Natural killer cell treated with Interleukin-12 subunit alpha and Interleukin-12 subunit beta and Interleukin-15 and Interleukin-18, amount 100 ng/mL, for 72 hours (primary cell): Measurements from ENCODE around the gene PTPRD. TPM values are rescaled to one million over a fixed set of nuclear protein-coding genes. Genes with fewer than 3 reads are reported as not detected.

Experiments used
- ATAC-seq, 2 donors: fragments of 150-1000 bp; cut with Tn5 transposase in 1 of 2; sonication (Bioruptor Pico), chemical (Tn5 transposase) in 1 of 2; 2 replicates each; pipeline ENCODE4 v1.10.0; 2021
- DNase-seq: peaks from one replicate; pipeline ENCODE4 v3.0.0; 2022; ENCODE audit warnings: low spot score
- H3K27ac Mint-ChIP-seq, 2 donors: 1 replicate in 1 of 2; 2 replicates in 1 of 2; pipeline ENCODE4 v1.8.0; 2022; ENCODE audit warnings: mixed read lengths in 2 of 2, mild to moderate bottlenecking in 1 of 2, moderate library complexity in 1 of 2
- H3K27me3 Mint-ChIP-seq, 2 donors: 1 replicate in 1 of 2; 2 replicates in 1 of 2; pipeline ENCODE4 v1.8.0; 2022; ENCODE audit warnings: mixed read lengths in 2 of 2
- H3K36me3 Mint-ChIP-seq: one replicate; pipeline ENCODE4 v1.8.0; 2022; ENCODE audit warnings: mixed read lengths
- H3K4me1 Mint-ChIP-seq, 2 donors: 1 replicate in 1 of 2; 2 replicates in 1 of 2; pipeline ENCODE4 v1.8.0; 2022; ENCODE audit warnings: low read depth in 2 of 2, mixed read lengths in 2 of 2, mild to moderate bottlenecking in 1 of 2
- H3K4me3 Mint-ChIP-seq: one replicate; pipeline ENCODE4 v1.8.0; 2022; ENCODE audit warnings: mixed read lengths
- H3K9me3 Mint-ChIP-seq: 2 replicates; pipeline ENCODE4 v1.8.0; 2022; ENCODE audit warnings: mixed read lengths
- total RNA-seq, 2 donors: library from RNA; stranded (reverse); gene quantifications; one replicate each; pipeline ENCODE4 v1.2.3, GENCODE V29; 2022

Gene PTPRD
- total RNA-seq, 2 donors from 2014 or later = 0.53 to 3.7 TPM

DNA sequence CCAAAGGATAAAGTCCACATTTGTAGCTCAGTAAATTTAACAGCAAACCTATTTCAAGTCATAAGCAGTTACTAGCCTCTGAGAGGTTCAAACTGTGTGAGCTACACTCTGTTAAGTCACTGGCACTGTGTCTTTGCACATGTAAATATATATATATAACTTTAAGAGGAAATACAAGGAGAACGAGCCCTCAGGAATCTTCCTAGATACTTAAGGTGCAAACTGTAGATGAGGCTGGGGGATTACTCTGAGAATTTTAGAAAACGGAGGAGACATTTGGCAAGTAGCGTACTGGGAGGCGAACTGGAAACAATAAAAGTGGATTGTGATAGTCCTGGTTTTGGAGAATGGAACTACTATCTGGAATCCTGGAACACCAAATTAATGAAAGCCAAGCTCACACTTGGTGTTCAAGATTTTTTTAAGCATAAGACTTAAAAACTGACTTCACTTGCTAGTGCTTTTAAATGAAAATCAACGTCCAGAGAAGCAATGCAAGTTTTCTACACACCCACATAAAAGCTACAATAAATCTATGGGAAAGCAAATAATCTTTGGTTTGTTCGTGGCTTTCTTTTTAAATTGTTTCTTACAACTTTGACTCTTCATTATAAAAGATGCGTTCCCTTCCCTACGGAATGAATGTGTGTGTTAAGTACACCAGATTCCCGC is 1756.3 kb downstream of the PTPRD start:
- Mint-ChIP-seq H3K27me3 (peaks cover 28 to 31% of the 10 kb centered on the region in 2 donors), H3K36me3 (peaks cover 5% of the 10 kb centered on the region), H3K4me1 (no peaks in the 10 kb centered on the region), H3K9me3 (peaks cover 3% of the 10 kb centered on the region), H3K27ac (no peak overlapping the region), H3K4me3 (no peak overlapping the region)
- ATAC-seq (no peak), DNase-seq (no peak)

DNA sequence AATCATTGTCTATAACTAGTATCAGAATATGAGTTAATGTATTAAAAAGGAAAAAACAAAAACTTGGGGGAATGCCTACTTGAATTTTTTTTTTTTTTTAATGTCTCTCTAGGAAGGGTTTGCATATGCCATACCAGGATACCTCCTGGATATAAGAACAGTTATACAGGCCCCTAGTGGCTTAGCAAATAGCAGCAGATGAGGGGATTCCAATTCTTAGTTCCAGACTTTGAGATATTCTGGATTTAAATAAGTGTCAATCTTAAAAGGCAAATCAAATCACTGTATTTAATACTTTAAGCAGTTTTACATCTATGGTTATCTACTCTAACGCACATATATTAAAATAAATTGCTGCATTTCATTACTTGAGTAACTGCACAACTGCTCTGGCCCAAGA is 1757.8 kb downstream of the PTPRD start:
- no peak overlapping the region for H3K4me3 Mint-ChIP-seq
- peaks cover 27 to 28% of the 10 kb centered on the region in 2 donors for H3K27me3 Mint-ChIP-seq
- DNase-seq = no peak
- ATAC-seq = no peak
- H3K4me1 Mint-ChIP-seq = no peaks in the 10 kb centered on the region
- H3K9me3 Mint-ChIP-seq = no peaks in the 10 kb centered on the region
- peaks cover 5% of the 10 kb centered on the region for H3K36me3 Mint-ChIP-seq
- H3K27ac Mint-ChIP-seq = no peak overlapping the region

DNA sequence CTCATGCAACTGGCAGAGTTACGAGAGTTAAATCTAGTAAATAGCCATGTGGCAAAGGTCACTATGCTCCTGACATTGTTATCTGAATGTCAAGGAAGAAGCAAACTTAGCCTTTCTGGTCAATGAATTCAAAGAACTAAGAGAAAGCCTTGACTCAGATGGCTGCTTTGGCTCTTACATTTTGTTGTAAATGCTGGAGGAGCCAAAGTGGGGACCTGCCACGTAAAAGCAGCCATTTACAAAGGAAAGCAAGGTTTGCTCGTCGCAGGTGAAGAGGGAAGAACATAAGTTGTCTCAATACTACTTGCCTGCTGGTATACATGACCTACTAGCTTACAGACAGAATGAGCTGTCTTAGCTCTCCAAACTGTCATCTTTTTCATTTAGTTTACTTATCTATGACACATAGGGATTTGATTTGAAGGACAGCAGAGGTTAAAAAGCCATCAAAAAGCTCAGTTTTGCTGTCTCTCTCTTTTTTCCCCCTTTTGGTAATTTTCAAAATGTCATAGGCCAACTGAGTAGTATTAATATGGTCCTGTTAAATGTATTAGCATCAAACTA is 1760.4 kb downstream of the PTPRD start:
- H3K36me3 Mint-ChIP-seq = no peaks in the 10 kb centered on the region
- no peaks in the 10 kb centered on the region for H3K4me1 Mint-ChIP-seq
- no peak overlapping the region for H3K27ac Mint-ChIP-seq
- no peak overlapping the region for H3K4me3 Mint-ChIP-seq
- DNase-seq (no peak), ATAC-seq (no peak)
- H3K9me3 Mint-ChIP-seq = no peaks in the 10 kb centered on the region
- peaks cover 14 to 23% of the 10 kb centered on the region in 2 donors for H3K27me3 Mint-ChIP-seq

GRCh38 chr9:8850914-8851313 is 1761.9 kb downstream of the PTPRD start:
- DNase-seq = no peak
- H3K9me3 Mint-ChIP-seq = no peaks in the 10 kb centered on the region
- H3K4me3 Mint-ChIP-seq = no peak overlapping the region
- no peaks in the 10 kb centered on the region for H3K36me3 Mint-ChIP-seq
- ATAC-seq = no peak
- no peak overlapping the region for H3K27ac Mint-ChIP-seq
- no peaks in the 10 kb centered on the region for H3K4me1 Mint-ChIP-seq
- H3K27me3 Mint-ChIP-seq = peaks cover 8 to 12% of the 10 kb centered on the region in 2 donors

DNA sequence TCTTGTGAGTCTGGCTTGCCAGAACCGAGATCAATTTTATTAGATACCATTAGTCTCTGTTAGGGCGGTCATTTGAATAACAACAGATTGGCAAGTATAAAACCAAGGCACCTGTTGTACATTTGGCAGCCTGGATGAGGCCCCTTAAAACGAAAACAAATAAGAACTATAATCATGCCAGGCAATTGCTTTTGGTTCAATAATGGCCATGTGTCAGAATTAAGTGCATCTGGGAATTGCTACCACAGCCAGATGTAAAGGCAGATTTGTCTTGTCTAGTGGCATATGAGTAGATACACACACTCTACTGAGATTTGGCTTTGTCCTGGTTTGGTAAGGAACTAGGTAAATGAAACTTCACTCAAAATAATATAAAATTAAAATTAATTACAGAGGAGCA is 1767.0 kb downstream of the PTPRD start:
- no peaks in the 10 kb centered on the region for H3K4me1 Mint-ChIP-seq
- H3K27ac Mint-ChIP-seq = no peak overlapping the region
- no peak for DNase-seq
- peaks cover 0 to 7% of the 10 kb centered on the region in 2 donors for H3K27me3 Mint-ChIP-seq
- no peaks in the 10 kb centered on the region for H3K36me3 Mint-ChIP-seq
- no peaks in the 10 kb centered on the region for H3K9me3 Mint-ChIP-seq
- no peak for ATAC-seq
- no peak overlapping the region for H3K4me3 Mint-ChIP-seq

- H3K27ac Mint-ChIP-seq = no peak overlapping the region
- no peak for DNase-seq
- no peak for ATAC-seq
Measured at GRCh38 chr9:8845376-8845775, 1767.4 kb downstream of the PTPRD start.

DNA sequence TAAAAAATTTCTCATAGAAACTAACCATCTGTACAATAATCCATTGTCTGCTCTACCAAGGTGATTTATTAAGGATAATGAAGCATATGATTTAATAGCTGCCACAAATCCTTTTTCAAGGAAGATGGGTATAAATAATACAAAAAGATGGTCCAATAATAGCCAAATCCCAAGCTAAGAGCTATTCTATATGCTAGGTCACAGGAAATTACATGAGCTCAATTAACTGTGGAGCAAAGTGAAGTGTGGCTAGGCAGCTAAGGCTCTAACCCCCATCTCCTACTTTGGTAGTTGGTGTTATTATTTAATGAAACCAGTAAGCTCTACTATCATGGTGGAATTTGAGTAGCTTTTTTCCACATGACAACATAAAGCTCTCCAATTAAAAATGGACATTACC is 1768.3 kb downstream of the PTPRD start:
- H3K4me1 Mint-ChIP-seq = no peaks in the 10 kb centered on the region
- no peak overlapping the region for H3K27ac Mint-ChIP-seq
- DNase-seq (no peak), ATAC-seq (no peak)
- no peaks in the 10 kb centered on the region for H3K36me3 Mint-ChIP-seq
- H3K27me3 Mint-ChIP-seq = peaks cover 0 to 2% of the 10 kb centered on the region in 2 donors
- H3K4me3 Mint-ChIP-seq = no peak overlapping the region
- H3K9me3 Mint-ChIP-seq = no peaks in the 10 kb centered on the region

More at GRCh38 chr9:8845376-8845775, 1767.4 kb downstream of the PTPRD start:
- H3K4me3 Mint-ChIP-seq = no peak overlapping the region
- peaks cover 0 to 7% of the 10 kb centered on the region in 2 donors for H3K27me3 Mint-ChIP-seq
- no peaks in the 10 kb centered on the region for H3K4me1 Mint-ChIP-seq
- no peaks in the 10 kb centered on the region for H3K36me3 Mint-ChIP-seq
- no peaks in the 10 kb centered on the region for H3K9me3 Mint-ChIP-seq

- no peaks in the 10 kb centered on the region for H3K4me1 Mint-ChIP-seq
- no peaks in the 10 kb centered on the region for H3K36me3 Mint-ChIP-seq
- ATAC-seq (no peak), DNase-seq (no peak)
- no peaks in the 10 kb centered on the region for H3K9me3 Mint-ChIP-seq
- no peaks in the 10 kb centered on the region for H3K27me3 Mint-ChIP-seq
- H3K27ac Mint-ChIP-seq = no peak overlapping the region
- no peak overlapping the region for H3K4me3 Mint-ChIP-seq
Measured at GRCh38 chr9:8842402-8843193, 1770.2 kb downstream of the PTPRD start.

DNA sequence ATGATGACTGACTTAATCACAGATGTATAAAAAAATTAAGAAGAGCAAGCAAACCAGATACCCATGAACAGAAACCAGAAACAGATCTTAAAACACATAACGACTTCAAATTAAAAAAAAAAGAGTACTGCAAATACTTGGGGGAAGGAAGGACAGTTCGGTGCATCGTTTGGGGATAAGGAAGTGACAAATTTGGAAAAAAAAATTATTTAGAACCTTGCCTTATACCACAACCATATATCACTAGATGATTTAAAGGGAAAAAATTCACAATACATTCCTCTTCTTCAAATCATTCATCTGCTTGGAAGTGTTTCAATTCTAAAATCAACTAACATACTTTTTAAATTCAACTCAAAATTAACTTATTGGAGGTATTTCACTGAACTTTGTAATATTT is 1774.7 kb downstream of the PTPRD start:
- Mint-ChIP-seq H3K36me3 (no peaks in the 10 kb centered on the region), H3K27me3 (no peaks in the 10 kb centered on the region), H3K4me3 (no peak overlapping the region), H3K9me3 (peaks cover 3% of the 10 kb centered on the region), H3K4me1 (no peaks in the 10 kb centered on the region), H3K27ac (no peak overlapping the region)
- DNase-seq (no peak), ATAC-seq (no peak)

DNA sequence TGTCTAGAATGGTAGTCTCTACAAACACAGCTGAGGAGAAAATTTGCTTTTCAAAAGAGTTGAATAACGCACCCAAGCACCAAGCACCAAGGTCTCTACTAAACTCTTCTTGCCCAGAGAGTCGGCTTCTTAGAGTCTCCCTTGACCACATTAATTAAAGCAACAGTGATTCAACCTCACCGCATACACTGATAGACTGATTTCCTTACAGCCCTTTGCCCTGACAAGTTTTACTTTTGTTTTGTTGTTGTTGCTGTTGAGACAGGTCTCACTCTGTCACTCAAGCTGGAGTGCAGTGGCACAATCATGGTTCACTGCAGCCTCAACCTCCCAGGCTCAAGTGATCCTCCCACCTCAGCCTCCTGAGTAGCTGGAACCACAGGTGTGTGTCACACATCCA is 1777.5 kb downstream of the PTPRD start:
- ATAC-seq (no peak), DNase-seq (no peak)
- no peak overlapping the region for H3K27ac Mint-ChIP-seq
- no peaks in the 10 kb centered on the region for H3K36me3 Mint-ChIP-seq
- H3K4me1 Mint-ChIP-seq = no peaks in the 10 kb centered on the region
- no peak overlapping the region for H3K4me3 Mint-ChIP-seq
- no peaks in the 10 kb centered on the region for H3K27me3 Mint-ChIP-seq
- peaks cover 3% of the 10 kb centered on the region for H3K9me3 Mint-ChIP-seq

DNA sequence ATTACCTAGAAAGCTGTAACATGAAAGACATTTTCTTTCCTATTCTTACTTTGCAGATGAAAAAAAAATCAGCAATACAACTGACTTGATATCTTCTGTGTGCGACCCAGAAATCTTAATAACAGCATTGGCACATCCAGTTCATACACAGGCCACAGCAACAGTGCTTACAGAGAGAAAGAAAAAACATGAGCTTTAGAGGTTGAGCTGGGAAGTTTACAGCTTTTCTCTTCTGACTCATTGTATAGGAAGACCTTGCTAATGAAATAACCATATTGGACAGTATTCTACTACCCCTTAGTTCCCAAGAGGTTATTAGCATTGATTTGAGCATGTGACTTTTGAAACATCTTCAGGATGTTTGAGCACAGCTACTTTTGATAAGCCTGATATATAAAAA is 1779.8 kb downstream of the PTPRD start:
- H3K27me3 Mint-ChIP-seq = no peaks in the 10 kb centered on the region
- H3K36me3 Mint-ChIP-seq = no peaks in the 10 kb centered on the region
- H3K4me1 Mint-ChIP-seq = no peaks in the 10 kb centered on the region
- H3K4me3 Mint-ChIP-seq = no peak overlapping the region
- no peak for ATAC-seq
- H3K27ac Mint-ChIP-seq = no peak overlapping the region
- peaks cover 3% of the 10 kb centered on the region for H3K9me3 Mint-ChIP-seq
- no peak for DNase-seq

- no peak overlapping the region for H3K27ac Mint-ChIP-seq
- ATAC-seq (no peak), DNase-seq (no peak)
- H3K4me1 Mint-ChIP-seq = no peaks in the 10 kb centered on the region
- H3K4me3 Mint-ChIP-seq = no peak overlapping the region
- H3K27me3 Mint-ChIP-seq = no peaks in the 10 kb centered on the region
- H3K36me3 Mint-ChIP-seq = no peaks in the 10 kb centered on the region
- peaks cover 2% of the 10 kb centered on the region for H3K9me3 Mint-ChIP-seq
Measured at GRCh38 chr9:8832386-8832785, 1780.4 kb downstream of the PTPRD start.

GRCh38 chr9:8831568-8831967 is 1781.2 kb downstream of the PTPRD start:
- H3K27ac Mint-ChIP-seq = no peak overlapping the region
- no peaks in the 10 kb centered on the region for H3K36me3 Mint-ChIP-seq
- H3K4me3 Mint-ChIP-seq = no peak overlapping the region
- DNase-seq (no peak), ATAC-seq (no peak)
- H3K9me3 Mint-ChIP-seq = peaks cover 4% of the 10 kb centered on the region
- H3K4me1 Mint-ChIP-seq = no peaks in the 10 kb centered on the region
- H3K27me3 Mint-ChIP-seq = no peaks in the 10 kb centered on the region

DNA sequence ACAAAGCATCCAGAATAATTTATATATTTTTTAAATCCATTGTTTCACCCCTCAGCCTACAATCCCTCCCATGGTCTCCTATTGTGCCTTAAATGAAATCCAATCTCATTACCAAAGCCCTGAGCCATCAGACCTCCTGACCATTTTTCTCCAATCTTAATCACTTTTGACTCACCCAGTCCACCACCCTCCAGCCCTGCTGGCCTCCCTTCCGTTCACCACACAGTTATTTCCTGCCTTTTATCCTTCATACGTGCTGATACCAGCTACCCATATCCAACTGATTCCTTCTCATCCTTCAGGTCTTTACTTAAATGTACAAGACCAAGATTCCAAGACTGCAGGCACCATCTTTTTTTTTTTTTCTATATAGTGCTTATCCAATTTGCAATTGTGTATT is 1786.5 kb downstream of the PTPRD start:
- peaks cover 4% of the 10 kb centered on the region for H3K9me3 Mint-ChIP-seq
- H3K4me3 Mint-ChIP-seq = no peak overlapping the region
- DNase-seq (no peak), ATAC-seq (no peak)
- H3K27ac Mint-ChIP-seq = no peak overlapping the region
- H3K27me3 Mint-ChIP-seq = no peaks in the 10 kb centered on the region
- no peaks in the 10 kb centered on the region for H3K4me1 Mint-ChIP-seq
- no peaks in the 10 kb centered on the region for H3K36me3 Mint-ChIP-seq
